HG02588 (cell line): Measurements from ENCODE around the gene LRRC27.

ENCODE experiments used
- ATAC-seq: cut with Tn5 transposase; IDR thresholded peaks from one replicate; pipeline ENCODE4 v1.9.1; 2021; ENCODE audit warnings: mild to moderate bottlenecking, moderate library complexity; ENCODE audit not compliant: unreplicated experiment

The LRRC27 gene

DNA sequence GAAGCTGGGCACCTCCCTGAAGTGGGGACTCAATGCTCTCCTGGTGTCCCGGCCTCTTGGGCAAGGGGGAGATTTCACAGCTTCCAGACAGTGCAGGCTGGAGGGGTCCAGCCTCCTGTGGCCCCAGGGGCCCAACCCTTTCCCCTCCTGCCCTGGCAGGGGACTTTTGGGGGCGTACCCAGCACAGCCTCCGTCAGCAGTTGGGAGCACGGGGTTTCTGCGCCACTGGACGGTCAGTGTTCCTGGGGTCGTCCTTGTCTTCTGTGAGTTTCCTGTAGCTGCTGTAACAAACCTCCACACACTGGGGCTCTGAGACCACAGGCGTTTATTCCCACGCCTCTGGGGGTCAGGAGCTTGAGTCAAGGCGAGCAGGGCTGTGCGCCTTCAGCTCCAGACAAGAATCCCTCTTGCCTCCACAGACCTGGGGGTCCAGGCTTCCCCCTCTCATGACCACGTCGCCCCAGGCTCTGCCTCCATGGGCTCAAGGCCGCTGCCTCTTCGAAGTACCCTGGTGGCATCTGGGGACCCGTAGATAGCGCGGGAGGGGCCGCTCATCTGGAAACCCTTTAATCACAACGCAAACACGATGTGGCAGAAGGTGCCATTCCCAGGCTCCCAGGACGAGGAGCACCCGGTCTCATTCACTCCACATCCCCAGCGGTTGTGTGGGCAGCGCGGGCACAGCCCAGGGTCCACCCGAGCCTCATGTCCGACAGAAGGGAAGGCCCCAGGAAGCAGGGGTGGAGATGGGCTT is 79.0 kb downstream of the LRRC27 start:
- ATAC-seq = no peak

DNA sequence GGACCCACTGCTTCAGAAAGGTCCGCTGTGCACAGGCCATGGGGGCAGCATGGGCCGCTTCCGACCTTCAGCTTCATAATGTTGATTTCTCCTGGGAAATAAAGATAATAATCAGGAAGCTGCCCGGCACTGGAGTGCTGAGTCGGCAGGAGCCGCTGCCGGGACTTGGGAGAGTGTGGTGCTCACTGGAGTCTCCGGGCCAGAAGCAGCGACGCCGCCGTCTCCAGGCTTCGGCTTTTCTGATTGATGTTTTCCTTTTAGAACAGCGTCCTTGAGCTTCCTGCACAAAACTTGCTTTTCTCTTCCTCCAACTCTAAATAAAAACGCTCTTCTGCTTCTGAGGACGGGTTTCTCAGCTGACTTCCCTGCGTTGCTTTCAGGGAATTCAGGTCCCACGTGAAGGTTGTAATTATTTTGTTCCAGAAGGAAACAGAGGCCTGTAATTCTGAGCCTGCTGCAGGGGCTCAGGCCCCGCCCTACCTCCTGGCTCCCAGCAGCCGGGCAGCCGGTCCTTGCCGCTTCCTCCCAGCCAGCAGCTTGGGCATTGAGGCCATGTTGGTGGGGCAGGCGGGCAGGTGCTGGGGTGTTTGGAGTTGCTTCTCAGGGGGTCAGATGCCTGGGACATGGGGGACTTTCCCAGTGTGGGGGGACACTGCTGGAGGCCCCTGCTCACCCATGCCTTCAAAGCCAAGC is 79.7 kb downstream of the LRRC27 start:
- ATAC-seq = no peak

DNA sequence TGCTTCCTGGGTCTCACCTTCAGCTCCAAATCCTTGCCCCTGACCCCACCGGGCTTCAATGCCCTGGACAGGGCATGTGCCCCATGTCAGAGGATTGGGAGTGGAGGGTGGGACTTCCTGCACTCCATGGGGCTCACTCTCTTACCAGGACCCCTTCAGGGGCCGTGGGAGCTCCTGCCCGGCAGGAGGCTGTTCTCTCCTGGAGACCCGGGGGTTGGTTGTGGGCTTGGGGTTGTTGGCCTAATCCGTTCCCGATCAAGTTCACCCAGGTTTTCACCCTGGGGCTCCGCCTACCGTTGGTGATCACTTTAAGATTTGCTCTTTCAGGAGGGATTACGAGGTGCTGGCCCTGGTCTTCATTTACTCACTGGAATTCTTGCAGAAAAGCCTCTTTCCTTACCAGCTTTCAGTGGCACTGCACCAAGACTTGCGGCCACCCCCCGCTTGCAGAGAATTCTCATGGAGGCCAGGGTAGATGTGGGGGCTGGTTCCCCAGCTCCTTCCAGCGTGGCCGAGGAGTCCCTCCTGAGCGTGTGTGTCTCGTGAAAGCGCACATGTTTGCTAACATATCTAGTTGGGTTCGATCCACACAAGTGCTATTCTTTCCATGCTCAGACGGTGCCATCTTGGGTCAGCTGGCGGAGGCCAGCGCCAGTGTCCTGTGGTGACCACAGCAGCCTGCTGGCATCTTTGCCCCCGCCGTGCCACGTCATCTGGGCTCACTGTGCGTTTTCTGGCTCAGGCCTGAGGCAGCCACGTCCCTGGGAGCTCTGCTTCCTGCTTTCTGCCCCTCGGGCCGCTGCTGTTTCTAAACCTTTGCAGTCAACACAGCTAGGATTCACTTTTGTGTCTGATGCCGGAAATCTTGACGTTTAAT is 80.6 kb downstream of the LRRC27 start:
- ATAC-seq = no peak

DNA sequence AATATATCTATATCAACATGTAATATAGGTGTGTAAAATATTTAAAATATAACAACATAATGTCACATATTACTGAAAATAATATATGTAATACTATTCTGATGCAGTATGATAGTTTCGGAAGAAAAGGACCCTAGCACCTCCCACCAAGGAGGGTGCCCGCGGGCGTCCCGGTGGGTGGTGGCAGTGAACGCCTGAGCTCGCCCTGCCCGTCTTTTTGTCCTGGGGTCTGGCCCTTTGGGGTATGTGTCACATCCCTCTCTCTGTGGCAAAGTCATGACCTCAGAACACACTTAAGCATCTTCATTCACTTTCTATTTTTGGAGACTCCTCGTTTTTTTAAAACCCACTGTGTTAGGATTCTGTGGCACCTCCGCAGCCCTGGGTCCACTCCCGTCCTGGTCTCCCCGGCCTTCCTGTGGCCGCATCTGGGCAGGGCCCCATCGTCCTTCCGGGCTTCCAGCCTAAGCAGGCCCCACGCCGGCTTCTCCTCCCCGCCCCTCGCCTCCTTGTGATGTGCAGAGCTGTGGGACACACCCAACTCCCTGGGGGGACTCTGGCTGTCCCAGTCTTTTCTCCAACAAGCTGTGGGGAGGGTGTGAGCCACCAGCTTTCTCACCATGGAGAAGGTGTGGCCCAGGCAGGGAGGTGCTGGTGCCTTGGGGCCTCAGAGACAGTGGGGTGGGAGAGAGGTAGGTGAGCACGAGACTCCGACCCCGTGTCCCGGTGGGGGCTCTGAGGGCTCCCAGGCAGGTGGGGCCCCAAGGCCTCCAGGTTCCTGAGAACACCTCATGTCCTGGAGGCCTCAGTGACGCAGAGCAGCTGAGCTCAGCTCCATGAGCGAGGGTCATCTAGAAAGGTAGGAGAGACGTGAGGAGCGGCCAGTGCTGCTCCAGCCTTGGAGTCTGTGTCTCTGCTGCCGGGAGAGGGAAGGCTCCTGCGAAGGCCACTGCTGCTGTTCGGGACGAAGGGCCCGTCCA is 81.5 kb downstream of the LRRC27 start:
- no peak for ATAC-seq

DNA sequence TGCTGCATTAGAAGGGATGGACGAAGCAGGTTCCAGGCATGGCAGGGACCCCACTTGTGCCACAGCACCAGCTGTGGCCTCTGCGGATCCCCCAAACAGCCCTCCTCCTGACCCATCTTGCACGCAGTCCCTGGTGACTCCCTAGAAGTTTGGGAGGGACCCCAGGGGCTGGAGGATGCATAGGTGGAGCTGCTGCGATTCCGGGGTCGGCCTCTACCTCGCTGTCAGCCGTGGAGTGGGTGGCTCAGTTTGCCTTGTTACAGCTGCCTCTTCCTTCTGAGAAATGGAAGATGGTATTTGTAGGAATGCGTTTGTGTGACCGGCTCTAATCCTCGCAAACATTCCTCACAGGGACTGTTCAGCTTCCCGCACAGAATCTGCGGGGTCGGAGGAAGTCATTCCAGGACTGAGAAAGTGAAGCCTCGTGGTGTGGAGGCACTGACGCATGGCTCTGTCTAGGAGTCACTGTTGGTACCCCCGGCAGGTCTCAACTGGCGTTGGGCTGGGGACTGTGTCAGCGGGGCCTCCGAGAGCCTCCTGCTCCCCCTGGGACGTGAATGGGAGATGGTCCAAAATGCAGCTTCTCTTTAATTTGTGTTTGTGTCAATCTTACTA is 82.5 kb downstream of the LRRC27 start:
- no peak for ATAC-seq

DNA sequence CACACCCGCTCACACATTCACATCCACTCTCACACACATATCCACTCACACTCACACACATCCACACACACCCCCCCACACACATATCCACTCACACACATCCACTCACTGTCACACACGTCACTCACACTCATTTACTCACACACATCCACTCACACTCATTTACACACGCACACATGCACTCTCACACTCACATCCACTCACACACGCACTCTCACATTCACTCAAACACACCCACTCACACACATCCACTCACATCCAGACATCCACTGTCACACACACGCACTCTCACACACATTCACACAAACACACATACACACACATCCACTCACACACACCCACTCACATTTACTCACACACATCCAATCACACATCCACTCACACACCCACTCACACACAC is 83.3 kb downstream of the LRRC27 start:
- no peak for ATAC-seq

DNA sequence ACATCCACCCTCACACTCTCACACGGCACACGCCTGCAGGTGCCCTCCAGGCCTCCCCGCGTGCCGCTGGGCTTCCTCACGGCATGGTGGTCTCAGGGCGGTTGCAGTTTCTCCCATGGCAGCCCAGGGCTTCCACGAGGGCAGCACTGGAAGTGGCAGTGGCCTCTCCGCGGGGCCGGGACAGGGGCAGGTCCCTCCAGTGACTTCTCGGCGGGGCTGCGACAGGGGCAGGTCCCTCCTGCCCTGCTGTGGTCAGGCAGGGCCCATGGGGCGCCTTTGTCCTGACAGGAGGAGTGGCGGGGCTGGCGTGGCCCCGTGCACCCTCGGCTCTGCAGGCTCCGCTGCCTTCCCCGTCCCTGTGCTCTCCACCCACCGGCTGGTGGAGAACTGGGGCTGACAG is 84.0 kb downstream of the LRRC27 start:
- no peak for ATAC-seq

DNA sequence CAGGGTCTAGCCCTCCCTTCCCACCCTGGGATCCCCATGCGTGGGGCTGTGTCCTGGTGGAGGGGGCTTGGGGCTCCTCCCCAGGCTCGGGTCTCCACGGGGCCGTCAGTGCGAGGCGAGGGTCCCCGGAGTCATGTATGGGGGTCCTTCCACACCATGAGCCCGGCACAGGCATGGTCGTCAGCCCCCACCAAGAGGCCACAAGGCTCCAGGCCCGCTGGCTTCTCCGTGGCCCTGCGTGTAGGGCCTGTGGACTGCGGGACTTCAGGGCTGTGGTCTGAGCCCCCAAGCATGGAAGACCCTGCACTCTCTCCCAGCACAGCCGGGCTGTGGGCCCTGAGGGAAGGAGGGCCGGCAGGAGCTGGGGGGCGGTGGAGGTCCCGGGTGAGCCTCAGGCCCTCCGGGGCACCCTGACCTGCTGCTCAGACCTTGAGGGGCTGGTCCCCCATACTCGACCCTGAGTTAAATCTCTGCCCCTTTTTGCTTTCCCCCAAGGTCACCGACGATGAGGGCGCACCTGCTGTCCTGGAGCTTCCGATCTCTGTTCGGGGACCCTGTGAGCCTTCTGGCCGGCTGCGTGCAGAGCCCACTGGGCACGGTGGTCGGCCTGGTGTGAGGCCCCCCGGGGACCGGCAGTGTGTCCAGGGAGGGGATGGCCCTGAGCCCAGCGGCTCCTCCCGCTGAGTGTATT is 84.7 kb downstream of the LRRC27 start:
- no peak for ATAC-seq

DNA sequence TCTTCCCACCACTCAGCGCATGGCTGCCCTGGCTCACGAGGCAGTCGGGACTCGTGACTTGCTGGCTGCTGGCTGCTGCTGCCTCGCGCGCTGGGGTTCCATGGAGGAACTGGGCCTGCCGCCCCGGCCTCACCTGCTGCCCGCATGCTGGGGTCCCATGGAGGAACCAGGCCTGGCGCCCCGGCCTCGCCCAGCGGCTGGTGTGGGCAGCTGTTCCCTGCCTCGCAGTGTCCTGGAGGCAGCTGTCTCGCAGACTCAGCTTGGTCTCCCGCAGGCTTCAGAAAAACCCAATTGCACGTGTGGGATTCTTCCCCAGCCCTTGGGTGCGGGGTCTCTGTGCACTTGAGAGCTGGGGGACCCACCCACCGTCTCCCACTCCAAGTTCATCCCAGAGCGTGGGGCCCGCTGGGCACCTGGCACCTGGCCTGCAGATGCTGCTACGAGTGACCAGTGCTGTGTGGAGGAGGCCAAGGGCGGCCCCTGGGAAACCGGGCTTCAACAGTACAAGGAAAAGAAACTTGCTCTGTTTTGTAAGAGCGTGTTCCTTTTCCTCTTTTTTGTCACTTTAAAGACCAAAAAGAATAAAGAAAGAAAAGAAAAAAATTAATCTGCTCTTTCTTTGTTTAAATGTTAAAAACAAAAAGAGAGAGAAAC is 85.4 kb downstream of the LRRC27 start:
- ATAC-seq = no peak

DNA sequence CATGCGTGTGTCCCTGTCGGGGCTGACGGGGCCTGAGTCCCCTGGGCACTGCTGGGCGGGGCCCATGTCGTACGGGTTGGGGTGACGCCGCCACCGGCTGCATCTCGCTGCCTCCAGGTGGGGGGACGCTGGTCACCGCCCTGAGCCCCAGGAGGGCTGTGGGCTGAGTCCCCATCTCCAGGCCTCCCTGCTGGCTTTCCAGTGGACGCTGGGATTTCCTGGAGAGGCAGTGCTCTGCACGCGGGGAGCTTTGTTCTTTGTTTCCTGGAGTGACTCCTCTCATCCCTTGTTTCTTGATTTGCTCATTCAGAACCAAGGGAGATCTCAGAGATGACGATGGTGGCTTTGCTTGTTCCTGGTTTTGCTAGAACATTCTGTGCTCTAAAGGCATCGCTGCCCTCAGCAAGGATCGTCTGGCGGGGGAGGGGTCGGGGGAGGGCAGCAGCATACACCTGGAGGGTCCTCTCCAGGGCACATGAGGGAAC is 86.0 kb downstream of the LRRC27 start:
- ATAC-seq = no peak

DNA sequence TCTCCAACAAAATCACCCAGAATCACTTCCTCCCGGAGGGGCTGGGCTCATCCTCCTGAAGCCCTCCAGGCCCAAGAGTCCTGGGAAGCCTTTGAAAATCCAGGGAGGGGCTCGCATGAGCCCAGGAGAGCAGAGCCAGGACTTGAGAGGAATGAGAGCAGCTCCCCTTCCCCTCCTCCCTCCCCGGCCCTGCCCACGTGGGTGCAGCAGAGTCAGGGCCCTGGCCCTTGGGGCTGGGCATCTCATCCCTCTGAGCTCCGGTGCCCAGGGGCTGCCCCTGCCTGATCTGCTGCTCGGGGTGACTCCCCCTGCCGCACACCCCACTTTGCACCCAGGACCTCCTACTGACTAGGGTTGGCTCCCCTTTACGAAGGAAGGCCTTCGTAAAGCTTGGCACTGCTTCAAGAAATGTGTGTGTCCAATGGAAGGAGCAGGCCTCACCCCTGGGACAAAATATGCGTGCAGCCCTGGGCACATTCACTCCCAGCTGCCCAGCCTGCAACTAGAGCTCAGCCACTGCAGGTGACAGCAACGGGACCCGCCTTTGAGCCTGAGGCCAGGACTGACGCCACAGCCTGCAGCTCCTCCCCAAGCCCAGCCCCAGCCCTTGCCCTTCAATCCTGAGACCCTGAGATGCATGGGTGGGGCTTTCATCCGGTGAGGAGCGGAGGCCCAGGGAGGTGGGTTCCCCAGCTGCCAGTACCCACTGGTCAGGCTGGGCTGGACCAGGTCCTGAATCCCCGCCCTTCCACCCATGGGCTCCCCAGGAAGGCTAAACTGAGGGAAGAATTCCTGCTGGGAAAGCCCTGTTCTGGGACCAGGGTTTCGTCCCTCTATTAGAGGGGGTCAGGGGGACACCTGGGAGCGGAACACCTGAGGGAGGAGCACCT is 86.8 kb downstream of the LRRC27 start:
- no peak for ATAC-seq

DNA sequence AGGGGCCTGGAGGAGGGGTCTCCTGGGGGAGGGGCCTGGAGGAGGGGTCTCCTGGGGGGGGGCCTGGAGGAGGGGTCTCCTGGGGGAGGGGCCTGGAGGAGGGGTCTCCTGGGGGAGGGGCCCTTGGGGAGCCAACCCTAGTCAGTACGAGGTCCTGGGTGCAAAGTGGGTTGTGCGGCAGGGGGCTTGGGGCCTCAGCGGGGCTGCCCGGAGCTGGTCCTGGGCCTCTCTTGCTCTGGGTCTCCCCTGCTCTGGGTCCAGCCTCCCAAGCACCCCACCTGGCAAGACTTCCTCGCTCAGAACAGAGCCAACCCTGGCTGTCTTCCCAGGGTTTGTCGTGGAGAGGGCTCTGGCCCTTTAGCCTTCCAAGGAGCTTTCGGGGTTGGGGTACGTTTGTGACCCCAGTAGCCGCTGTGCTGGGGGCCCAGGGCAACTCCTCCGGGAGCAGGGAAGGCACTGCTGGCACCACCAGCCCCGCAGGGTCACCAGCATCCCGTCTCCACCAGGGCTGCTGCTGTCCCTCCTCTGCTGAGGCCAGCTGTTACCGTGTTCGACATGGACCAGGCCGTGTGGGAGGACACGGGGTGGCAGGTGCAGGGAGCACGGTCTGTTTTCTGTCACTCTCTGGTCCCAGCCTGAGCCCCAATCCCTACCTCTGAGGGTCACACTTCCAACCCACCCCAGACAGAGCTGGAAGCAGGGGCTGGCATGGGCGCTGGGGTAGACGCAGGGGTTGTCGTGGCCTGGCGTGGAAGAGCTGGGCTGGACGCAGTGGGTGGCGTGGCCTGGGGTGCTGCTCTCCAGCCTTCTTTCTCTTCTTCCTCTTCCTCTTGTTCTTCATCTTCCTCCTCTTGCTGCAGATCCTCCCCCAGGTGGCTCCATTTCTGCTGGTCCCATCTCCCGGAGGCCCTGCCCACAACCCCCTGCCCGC is 87.8 kb downstream of the LRRC27 start:
- no peak for ATAC-seq

DNA sequence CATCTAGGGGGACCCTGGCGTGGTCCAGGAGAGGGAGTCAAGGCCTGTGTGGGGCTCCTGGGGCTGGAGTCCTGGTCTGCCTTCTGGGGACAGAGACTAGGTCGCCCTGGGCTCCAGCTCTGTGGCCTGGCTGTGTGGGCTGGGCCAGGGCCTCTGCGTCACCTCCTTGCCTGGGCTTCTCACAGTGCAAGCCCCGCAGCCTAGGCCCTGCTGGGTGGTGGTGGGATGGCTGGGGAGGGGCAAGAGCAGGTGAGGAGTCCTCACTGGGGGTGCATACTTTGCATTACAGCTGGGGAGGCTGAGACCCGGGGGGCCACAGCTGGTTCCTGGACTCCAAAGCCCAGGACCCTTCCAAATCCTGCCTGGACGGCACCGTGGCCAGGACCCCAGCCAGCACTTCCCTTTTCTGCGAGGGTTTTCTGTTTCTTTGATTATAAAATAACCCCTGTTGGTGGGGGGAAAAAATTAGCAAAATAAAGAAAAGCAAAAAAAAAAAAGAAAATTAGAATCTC is 88.5 kb downstream of the LRRC27 start:
- no peak for ATAC-seq

DNA sequence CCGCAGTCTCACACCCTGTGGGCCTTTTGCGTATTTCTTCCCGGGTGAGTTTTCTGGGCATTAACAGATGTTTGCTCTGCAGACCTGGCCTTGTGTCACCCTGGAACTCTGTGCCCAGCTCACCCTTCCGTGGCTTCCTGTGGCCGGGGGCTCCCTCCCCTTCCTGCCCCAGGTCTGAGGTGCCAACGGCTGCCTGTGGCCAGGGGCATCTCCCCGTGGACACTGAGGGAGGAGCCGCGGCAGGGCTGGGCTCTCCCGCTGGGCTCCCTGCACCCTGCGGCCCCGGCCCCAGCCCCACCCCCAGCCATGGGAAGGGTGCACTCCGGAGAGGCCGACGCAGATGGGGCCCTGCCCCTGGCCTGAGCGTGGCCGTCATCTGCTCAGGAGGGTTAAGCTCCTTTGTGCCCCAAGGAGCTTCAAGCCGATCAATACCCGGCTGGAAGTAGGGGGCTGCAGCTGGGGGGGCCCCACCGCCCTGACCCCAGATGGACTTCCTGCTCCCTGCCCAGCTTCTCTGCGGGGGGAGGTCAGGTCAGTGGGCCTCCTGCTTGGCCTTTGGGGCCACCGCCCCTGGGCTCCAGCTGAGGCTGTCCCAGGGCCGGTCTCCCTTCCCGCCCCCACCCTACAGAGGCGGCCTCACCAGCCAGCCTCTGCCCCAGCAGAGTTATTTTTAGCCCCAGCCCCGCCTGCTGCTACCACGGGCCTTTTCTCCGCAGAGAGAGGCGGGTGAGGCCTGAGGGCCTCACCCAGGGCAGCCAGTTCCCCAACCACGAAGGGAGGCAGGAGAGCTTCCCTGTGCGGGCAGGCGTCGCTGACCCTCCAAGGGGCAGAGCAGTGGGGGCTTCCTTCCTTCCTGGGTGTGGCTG is 89.2 kb downstream of the LRRC27 start:
- peak; percentile 52 for ATAC-seq
